Psoas muscle (tissue), 8 donors: ENCODE data around the gene SH3BP4. TPM values are rescaled to one million over a fixed set of nuclear protein-coding genes. Genes with fewer than 3 reads are reported as not detected.
A peak's percentile ranks its signal among the peaks of the same experiment; 100 is the strongest.

Experiments used
- ATAC-seq, 4 donors: fragments of 200-7000 bp; cut with Tn5 transposase; one replicate each; pipeline ENCODE4 v1.9.1; 2020; ENCODE audit warnings: moderate library complexity in 3 of 4, mild to moderate bottlenecking in 2 of 4
- DNase-seq, 2 donors: peaks; one replicate each; pipeline ENCODE4 v3.0.0-alpha.2; 2020
- H3K27ac ChIP-seq: fragments of 200-600 bp; one replicate; pipeline ENCODE4 v1.8.0; 2022
- H3K27me3 ChIP-seq, 3 donors: fragments of 200-600 bp in 1 of 3; one replicate each; pipeline versions ENCODE4 v1.6.1 to v1.8.0; 2013 to 2022; ENCODE audit warnings: low read length in 2 of 3, mild to moderate bottlenecking in 2 of 3, moderate library complexity in 1 of 3; ENCODE audit not compliant: insufficient read depth in 3 of 3
- H3K36me3 ChIP-seq, 2 donors: fragments of 200-600 bp in 1 of 2; one replicate each; pipeline versions ENCODE4 v1.6.1 to v1.8.0; 2013 to 2022; ENCODE audit warnings: low read depth in 1 of 2, mild to moderate bottlenecking in 1 of 2, moderate library complexity in 1 of 2; ENCODE audit not compliant: insufficient read depth in 1 of 2
- H3K4me1 ChIP-seq: fragments of 200-600 bp; one replicate; pipeline ENCODE4 v1.8.0; 2022
- H3K4me3 ChIP-seq: fragments of 200-600 bp; one replicate; pipeline ENCODE4 v1.8.0; 2022; ENCODE audit warnings: mild to moderate bottlenecking
- H3K9me3 ChIP-seq: fragments of 200-600 bp; one replicate; pipeline ENCODE4 v1.8.0; 2022
- CTCF ChIP-seq: fragments of 200-600 bp; IDR thresholded peaks from one replicate; pipeline ENCODE4 v1.8.0; 2022; ENCODE audit warnings: antibody characterized with exemption
- WGBS, 3 donors: extraction: QIAGEN DNeasy Blood & Tissue Kit; methylation state at CpG; one replicate each; pipeline versions ENCODE4 v1.1.6 to v1.1.7; 2013; 5-methylcytosine and 5-hydroxymethylcytosine counted together
- intact Hi-C, 2 donors: fragments of 100-400 bp; cut with DNase I; formaldehyde crosslinking; loops; one replicate each; pipeline versions ENCODE4 v1.11.0 to v1.14.2; 2022
- polyA plus RNA-seq, 3 donors: library from polyadenylated mRNA; stranded (reverse); fragments of 200-250 nt; gene quantifications; one replicate each; pipeline ENCODE4 v1.2.3, GENCODE V29; 2013
- total RNA-seq, 4 donors: library from RNA; stranded (reverse); fragmentation: NEBNext Ultra II Directional in 2 of 4; extraction: Animal tissue kit (Norgen Biotek cat#: 25700) in 2 of 4; gene quantifications; one replicate each; pipeline versions ENCODE4 v1.2.1 to v1.2.4, GENCODE V29; 2021 to 2023
- donor health status: healthy with polysubstance abuse.
- donor health status: DM: no; HTN: no; CAD: no; lungs with moderate emphysema.
- donor health status: Bipolar disorder and iron deficiency.
- donor health status: healthy.
- donor health status: DM: yes; HTN: yes; CAD: no.
- donor health status: DM: no; HTN: no; CAD: no.
- donor health status: DM: no; HTN: no; CAD: no.
- donor health status: DM: yes; HTN: yes; CAD: no.

The SH3BP4 gene
- total and polyA plus RNA-seq, 7 donors = 3.0 to 14.9 (median 9.4) TPM

DNA sequence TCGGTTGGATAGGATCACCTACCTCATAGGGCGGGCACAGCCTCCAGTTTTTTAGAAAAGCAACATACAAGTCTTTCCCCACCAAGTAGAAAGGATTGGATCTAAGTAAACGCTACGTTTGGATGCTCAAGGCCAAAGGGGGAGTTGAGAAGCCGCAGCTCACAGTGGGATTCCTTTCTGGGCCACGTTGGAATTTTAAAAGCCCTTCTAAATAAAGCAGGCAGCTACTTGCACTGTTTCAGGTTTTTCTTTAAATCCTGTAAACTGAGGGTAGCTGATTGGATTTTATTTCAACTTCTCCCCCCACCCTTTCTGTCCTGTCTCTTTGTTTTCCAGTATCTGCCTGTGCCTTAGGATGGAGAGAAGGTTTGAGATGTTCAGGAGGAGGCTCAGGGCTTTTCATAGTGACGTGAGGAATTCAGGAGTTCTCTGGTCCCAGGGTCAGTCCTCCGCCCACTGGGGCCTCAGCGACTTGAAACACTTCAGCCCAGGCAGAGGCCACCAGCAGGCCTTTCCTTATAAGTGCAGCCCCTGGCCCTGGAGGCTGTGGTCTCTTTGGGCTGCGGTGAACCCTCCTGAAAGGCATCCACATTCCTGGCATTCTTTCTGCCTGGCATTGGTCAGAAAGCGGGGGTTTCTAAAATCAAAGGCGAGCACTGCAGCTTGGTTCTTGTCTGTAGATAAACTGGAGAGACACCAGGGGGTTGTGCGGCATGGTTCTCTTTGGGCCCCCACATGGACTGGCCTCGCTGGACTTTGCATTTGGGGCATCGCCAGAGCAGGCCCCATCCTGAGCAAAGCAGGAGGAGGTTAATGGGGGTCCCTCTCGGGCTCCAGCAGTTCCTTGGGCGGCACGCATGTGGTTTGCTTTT lies 44.5 kb downstream of the SH3BP4 start:
- no peaks in the 10 kb centered on the region for H3K4me1 ChIP-seq
- 83 to 85% (median 84%) methylated on average over 18 of the region's 18 CpGs for WGBS, 3 donors
- intact Hi-C loops = no loop called here
- H3K27me3 ChIP-seq = no peaks in the 10 kb centered on the region
- H3K36me3 ChIP-seq = no peaks in the 10 kb centered on the region
- H3K9me3 ChIP-seq = no peaks in the 10 kb centered on the region
- ATAC-seq (no peak), DNase-seq (peak in 1 of 2 donors; percentile 31)
- no peak overlapping the region for H3K4me3 ChIP-seq
- TF ChIP-seq CTCF = no peak
- H3K27ac ChIP-seq = no peak overlapping the region

DNA sequence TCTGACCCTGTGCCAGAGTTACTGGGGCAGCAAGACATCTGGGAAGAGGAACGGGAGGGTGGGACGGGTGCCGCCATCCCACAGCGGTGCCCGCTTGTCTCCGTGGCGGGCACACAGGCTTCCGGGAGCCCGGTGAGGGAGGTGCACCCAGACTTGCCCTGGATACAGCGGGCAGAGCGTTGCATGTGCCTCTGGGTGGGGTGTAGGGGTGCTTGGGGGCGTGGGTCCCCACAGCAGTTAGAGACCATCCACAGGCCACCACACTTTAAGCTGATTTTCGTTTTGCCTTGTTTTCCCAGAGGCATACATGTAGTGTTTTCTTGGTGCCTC lies 45.1 kb downstream of the SH3BP4 start:
- H3K27me3 ChIP-seq = no peaks in the 10 kb centered on the region
- intact Hi-C loops = no loop called here
- ATAC-seq (no peak), DNase-seq (no peak)
- 92 to 98% (median 94%) methylated on average over 13 of the region's 13 CpGs for WGBS, 3 donors
- H3K36me3 ChIP-seq = no peaks in the 10 kb centered on the region
- H3K4me3 ChIP-seq = no peak overlapping the region
- no peak overlapping the region for H3K27ac ChIP-seq
- TF ChIP-seq CTCF = no peak
- no peaks in the 10 kb centered on the region for H3K4me1 ChIP-seq
- H3K9me3 ChIP-seq = no peaks in the 10 kb centered on the region

GRCh38 chr2:234997389-234997788 lies 45.6 kb downstream of the SH3BP4 start:
- intact Hi-C loops = no loop called here
- WGBS, 3 donors = 83 to 95% (median 90%) methylated on average over 8 of the region's 8 CpGs
- H3K27ac ChIP-seq = no peak overlapping the region
- H3K36me3 ChIP-seq = no peaks in the 10 kb centered on the region
- H3K27me3 ChIP-seq = no peaks in the 10 kb centered on the region
- no peaks in the 10 kb centered on the region for H3K4me1 ChIP-seq
- peak in 1 of 2 donors; percentile 32 for DNase-seq
- no peaks in the 10 kb centered on the region for H3K9me3 ChIP-seq
- H3K4me3 ChIP-seq = no peak overlapping the region
- no peak for TF ChIP-seq CTCF
- ATAC-seq = no peak

DNA sequence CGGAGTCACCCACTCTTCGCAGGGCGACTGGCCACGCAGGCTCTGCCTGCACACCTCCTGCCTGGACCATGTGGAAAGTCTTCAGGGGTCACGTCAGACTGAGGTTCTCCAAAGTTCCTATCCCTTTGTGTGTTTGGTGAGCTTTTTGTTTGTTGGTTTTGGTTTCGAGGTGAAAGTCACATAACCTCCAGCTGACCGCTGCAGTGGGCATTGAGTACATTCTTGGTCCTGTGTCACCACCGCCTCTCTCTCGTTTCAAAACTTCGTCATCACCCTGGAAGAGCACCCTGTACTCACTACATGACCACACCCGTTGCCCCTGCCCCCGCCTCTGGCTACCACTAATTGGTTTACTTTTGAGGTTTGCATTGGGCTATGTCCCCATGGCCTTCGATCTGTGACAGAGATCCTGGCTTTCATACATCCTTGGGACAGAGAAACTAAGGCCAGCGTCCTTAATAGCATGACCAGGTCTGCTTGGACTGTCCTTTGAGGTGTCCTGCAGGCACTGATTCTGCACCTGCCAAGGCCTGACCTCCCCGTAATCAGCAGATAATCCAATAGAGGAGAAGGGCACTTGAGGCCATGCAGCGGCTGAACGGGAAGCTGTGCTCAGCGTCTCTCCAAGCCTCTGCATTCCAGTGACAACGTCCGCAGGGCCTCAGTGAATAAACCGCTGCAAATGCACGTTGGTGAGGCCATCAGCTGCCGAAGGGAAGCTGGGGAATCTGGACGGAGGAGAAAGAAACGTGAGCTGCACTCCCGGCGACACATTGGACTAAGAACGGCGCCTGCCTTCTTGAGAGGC lies 46.8 kb downstream of the SH3BP4 start:
- peak in 3 of 4 donors; percentile 55 to 77 (median 73) for ATAC-seq
- no peaks in the 10 kb centered on the region for H3K4me1 ChIP-seq
- H3K4me3 ChIP-seq = no peak overlapping the region
- TF ChIP-seq CTCF = no peak
- H3K27me3 ChIP-seq = no peaks in the 10 kb centered on the region
- DNase-seq = peak in 1 of 2 donors; percentile 45
- H3K9me3 ChIP-seq = no peaks in the 10 kb centered on the region
- WGBS, 3 donors = 72 to 81% (median 76%) methylated on average over 29 of the region's 29 CpGs
- no peaks in the 10 kb centered on the region for H3K36me3 ChIP-seq
- intact Hi-C loops = no loop called here
- no peak overlapping the region for H3K27ac ChIP-seq
